Activated naive CD8-positive, alpha-beta T cell (primary cell): ENCODE measurements around the gene STRBP.

Source experiments
- H3K27ac Mint-ChIP-seq: one replicate; pipeline ENCODE4 v1.8.0; 2021; ENCODE audit warnings: mixed read lengths
- H3K27me3 Mint-ChIP-seq: one replicate; pipeline ENCODE4 v1.8.0; 2021; ENCODE audit warnings: mixed read lengths
- H3K36me3 Mint-ChIP-seq: one replicate; pipeline ENCODE4 v1.8.0; 2021; ENCODE audit warnings: mixed read lengths
- H3K4me1 Mint-ChIP-seq: one replicate; pipeline ENCODE4 v1.8.0; 2021; ENCODE audit warnings: low read depth, mixed read lengths
- H3K4me3 Mint-ChIP-seq: one replicate; pipeline ENCODE4 v1.8.0; 2021; ENCODE audit warnings: mild to moderate bottlenecking, mixed read lengths
- H3K9me3 Mint-ChIP-seq: one replicate; pipeline ENCODE4 v1.8.0; 2021; ENCODE audit warnings: low read depth, mixed read lengths

Gene STRBP

DNA sequence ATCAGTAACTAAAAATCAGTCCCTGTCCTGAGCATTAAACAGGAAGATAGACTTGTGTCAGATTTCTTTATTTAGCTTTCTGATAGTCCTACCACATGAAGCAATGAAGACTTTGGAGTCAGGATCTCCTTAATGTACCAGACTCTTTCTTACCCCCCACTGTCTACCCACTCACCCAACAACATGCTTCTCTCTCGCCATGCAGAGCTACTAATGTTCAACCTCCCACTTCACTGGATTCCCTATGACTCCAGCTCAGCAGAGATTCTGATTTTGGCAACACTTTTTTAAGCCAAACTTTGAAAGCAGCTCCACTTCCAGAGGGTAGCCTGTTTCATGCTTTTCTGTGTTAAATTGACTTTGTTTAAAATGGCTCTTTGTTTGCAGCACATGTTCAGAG lies 184.1 kb downstream of the STRBP start:
- Mint-ChIP-seq H3K36me3 (peaks cover 15% of the 10 kb centered on the region), H3K4me1 (no peaks in the 10 kb centered on the region), H3K27ac (no peak overlapping the region), H3K4me3 (no peak overlapping the region), H3K9me3 (no peaks in the 10 kb centered on the region), H3K27me3 (no peaks in the 10 kb centered on the region)

- Mint-ChIP-seq H3K27me3 (no peaks in the 10 kb centered on the region), H3K4me3 (no peak overlapping the region), H3K4me1 (no peaks in the 10 kb centered on the region), H3K27ac (no peak overlapping the region), H3K9me3 (no peaks in the 10 kb centered on the region), H3K36me3 (peaks cover 13% of the 10 kb centered on the region)
These were observed 184.7 kb downstream of the STRBP start for GRCh38 chr9:123083680-123084079.

DNA sequence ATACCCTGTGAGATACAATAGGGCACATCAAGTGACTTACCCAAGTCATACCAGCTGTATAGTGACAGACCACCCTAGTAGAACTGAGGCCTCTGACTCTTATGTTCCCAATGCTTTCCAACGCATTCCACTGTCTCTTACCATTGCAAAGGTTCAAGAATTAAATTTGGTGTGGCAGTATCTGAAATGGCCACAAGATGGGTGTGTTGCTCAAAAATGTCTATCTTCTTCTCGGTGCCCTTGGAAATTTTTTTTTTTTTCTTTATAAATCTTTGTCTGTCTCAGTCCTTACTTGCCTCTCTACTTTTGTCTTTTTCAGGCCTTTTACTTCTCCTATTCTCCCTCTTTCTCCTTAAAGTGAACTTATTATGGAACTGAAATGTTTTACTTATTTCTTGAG lies 186.6 kb downstream of the STRBP start:
- no peaks in the 10 kb centered on the region for H3K9me3 Mint-ChIP-seq

DNA sequence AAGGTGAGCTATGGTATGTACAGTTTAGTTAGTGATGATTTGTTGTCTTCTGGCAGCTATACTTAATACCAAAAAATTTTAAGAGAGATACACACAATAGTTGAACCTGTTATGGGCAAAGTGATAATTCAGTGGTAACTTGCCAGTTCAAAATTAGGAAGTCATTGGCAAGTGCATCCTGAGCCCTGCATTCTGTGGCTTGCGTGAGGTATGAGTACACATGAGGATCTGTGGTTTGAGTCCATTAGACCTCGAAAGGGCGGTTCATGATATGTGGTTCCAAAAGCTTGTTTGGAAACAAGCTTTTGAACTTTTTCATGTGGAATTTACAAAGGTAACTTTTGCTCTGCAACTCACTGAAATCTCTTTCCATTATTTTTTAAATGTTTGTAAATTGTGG lies 187.9 kb downstream of the STRBP start:
- Mint-ChIP-seq H3K4me3 (no peak overlapping the region), H3K4me1 (no peaks in the 10 kb centered on the region), H3K27me3 (no peaks in the 10 kb centered on the region), H3K36me3 (peaks cover 8% of the 10 kb centered on the region), H3K27ac (no peak overlapping the region), H3K9me3 (no peaks in the 10 kb centered on the region)

More for the DNA sequence above, 186.6 kb downstream of the STRBP start:
- peaks cover 11% of the 10 kb centered on the region for H3K36me3 Mint-ChIP-seq
- H3K27ac Mint-ChIP-seq: no peak overlapping the region
- no peak overlapping the region for H3K4me3 Mint-ChIP-seq
- H3K4me1 Mint-ChIP-seq: no peaks in the 10 kb centered on the region
- H3K27me3 Mint-ChIP-seq: no peaks in the 10 kb centered on the region

GRCh38 chr9:123074628-123075027 lies 193.8 kb downstream of the STRBP start:
- H3K27ac Mint-ChIP-seq: no peak overlapping the region
- H3K4me1 Mint-ChIP-seq: no peaks in the 10 kb centered on the region
- H3K4me3 Mint-ChIP-seq: no peak overlapping the region
- H3K36me3 Mint-ChIP-seq: peaks cover 6% of the 10 kb centered on the region
- no peaks in the 10 kb centered on the region for H3K27me3 Mint-ChIP-seq
- H3K9me3 Mint-ChIP-seq: no peaks in the 10 kb centered on the region

DNA sequence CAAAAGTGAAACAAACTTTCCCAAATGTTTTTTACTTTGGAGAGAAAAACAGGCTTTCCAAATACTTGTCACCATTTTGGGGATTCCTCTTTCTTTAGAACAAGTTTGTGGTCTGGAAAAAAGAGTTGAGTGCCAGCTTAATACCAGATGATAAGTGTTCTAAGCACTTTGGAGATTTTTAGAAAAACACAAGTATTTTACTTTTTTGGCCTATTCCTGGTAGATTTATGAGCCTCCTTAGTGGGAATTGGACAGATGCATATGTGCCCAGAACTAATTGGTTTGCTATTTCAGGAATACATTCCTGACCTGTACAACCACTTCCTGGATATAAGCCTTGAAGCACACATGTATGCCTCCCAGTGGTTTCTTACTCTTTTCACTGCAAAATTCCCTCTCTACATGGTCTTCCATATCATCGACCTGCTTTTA lies 194.4 kb downstream of the STRBP start:
- Mint-ChIP-seq H3K27me3 (no peaks in the 10 kb centered on the region), H3K27ac (no peak overlapping the region)

GRCh38 chr9:123073441-123073840 lies 194.9 kb downstream of the STRBP start:
- Mint-ChIP-seq H3K27me3 (no peaks in the 10 kb centered on the region), H3K27ac (no peak overlapping the region), H3K4me3 (no peak overlapping the region), H3K36me3 (peaks cover 4% of the 10 kb centered on the region), H3K4me1 (no peaks in the 10 kb centered on the region), H3K9me3 (no peaks in the 10 kb centered on the region)

More for the DNA sequence above, 194.4 kb downstream of the STRBP start:
- no peaks in the 10 kb centered on the region for H3K4me1 Mint-ChIP-seq
- no peaks in the 10 kb centered on the region for H3K9me3 Mint-ChIP-seq
- H3K36me3 Mint-ChIP-seq: peaks cover 4% of the 10 kb centered on the region
- no peak overlapping the region for H3K4me3 Mint-ChIP-seq

GRCh38 chr9:123072407-123072995 lies 195.9 kb downstream of the STRBP start:
- H3K4me3 Mint-ChIP-seq: no peak overlapping the region
- H3K36me3 Mint-ChIP-seq: peaks cover 7% of the 10 kb centered on the region
- H3K27me3 Mint-ChIP-seq: no peaks in the 10 kb centered on the region
- no peaks in the 10 kb centered on the region for H3K4me1 Mint-ChIP-seq
- no peak overlapping the region for H3K27ac Mint-ChIP-seq
- H3K9me3 Mint-ChIP-seq: no peaks in the 10 kb centered on the region
